Superior temporal gyrus (tissue), 1 donor: ENCODE results near the gene TTLL8.

ENCODE experiments used
- DNase-seq: peaks from one replicate; pipeline ENCODE4 v3.0.0-alpha.2; 2016; ENCODE audit errors: extremely low spot score

The TTLL8 gene

DNA sequence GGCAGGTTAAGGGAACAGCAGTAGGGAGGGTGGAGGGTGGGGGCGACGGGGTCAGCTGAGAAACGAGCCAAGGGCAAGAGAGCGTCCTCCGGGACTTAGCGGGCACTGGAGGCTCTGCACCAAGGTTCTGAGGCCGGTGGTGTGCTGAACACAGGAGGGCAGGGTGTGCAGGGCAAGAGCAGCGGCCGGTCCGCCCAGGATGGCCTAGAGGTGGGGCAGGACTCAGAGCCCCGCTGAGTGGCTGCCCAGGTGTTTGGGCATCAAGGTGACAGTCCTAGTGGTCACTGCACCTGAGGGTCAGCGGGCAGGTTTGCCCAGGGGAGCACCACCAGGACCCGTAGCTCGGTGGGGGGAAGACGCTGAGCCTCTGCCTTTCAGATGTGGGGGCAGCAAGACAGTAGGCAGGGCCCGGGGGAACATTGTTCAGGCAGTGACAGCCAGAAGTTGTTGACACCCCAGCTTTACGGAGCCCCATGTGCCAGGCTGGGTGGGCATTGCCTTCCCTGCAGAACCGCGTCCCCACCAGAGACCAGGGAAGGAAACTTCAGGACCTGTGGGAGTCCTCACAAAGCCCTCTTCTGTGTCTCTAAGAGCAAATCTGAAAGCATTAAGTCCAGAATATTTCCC is 4.5 kb upstream of the TTLL8 start:
- DNase-seq, result no peak

DNA sequence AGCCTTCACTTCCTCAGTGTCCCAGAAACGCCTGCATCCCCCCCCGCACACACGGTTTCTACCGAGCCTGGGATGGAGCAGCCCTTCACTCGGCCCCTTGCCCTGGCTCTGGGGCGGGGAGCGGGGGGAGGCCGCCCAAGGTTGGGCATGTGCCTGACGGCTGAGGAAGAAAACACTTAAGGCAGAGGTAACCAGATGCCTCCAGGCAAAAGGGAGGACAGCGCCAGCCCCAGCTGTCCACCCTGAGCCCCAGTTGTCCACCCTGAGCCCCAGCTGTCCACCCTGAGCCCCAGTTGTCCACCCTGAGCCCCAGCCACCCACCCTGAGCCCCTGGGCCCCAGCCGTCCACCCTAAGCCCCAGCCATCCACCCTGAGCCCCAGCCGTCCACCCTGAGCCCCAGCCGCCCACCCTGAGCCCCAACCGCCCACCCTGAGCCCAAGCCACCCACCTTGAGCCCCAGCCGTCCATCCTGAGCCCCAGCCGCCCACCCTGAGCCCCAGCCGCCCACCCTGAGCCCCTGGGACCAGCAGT is 3.8 kb upstream of the TTLL8 start:
- DNase-seq, result no peak

DNA sequence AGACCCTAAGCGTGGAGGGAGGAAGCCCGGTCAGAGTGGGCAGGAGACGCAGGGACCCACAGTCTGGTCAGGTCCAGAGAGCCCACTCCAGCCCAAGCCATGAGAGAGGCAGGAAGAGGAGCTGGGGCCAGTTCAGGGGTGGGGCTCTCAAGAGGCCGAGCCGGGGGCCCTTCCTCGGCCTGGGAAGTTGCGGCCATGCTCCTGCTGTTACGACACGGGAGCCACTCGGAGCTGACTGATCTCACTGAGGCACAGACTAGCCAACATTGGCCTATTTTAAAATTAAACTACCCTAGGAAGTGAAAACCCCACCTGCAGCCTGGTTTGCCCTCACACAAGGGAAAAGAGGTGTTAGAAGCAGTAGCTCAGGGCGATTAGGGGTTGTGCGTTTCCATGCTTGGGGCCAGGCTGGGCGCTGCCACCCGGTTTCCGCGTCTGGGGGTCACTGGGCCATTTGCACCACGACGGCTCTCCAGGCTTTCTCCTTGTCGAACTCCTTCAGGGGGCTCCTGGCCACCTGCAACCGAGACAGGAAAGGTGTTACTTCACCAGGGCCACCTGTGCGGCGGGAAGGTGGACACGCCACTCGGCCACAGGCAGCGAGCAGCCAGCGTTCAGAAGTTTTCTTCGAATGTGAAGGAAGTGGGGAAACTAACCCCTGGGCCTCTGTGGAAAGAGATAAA is 3.2 kb upstream of the TTLL8 start:
- no peak for DNase-seq

DNA sequence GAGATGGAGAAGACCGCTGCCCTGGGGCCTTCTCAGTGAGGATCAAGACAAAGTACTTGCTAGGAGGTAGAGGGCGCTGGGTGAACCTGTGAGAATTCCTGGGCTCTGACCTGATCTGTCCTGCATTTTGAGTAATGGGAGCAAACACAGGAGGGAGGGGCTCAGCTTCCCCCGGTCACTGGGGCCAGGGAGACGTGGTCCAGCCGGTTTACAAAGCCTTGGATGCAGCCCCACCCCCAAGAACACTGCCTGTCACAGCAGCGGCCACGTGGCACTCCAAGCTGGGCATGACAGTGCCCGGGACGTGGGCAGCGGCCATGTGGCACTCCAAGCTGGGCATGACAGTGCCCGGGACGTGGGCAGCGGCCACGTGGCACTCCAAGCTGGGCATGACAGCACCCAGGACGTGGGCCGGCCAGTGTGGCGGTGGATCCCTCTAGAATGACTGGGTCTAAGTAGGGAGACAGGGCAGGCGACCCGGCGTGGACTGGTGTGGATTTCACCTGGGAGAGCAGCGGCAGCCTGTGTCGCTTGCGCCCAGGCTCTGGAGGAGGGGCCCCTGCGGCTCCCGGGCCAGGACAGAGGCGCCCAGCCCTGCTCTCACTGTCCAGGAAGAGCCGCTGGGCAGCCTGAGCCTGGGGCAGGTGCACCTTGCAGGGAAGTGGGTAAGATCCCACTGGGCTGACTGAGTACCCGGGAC is 2.5 kb upstream of the TTLL8 start:
- DNase-seq, result no peak

DNA sequence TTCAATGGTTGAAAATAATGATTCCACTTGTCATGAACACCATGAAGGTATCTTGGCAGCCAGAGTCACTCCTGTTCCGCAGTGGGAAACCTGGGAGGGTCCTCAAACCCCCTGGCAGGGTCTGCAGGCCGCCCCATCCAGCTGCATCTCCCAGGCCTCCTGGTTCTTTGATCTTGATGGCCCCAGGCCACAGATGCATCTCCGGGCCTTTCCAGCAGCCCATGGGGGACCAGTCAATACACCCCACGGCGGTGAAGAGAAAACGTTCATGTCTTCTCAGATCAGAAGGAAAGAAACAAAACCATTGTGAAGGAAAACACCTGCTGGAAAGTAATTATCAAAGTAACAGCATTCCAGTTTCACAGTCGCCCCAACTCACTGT is 1.8 kb upstream of the TTLL8 start:
- no peak for DNase-seq

DNA sequence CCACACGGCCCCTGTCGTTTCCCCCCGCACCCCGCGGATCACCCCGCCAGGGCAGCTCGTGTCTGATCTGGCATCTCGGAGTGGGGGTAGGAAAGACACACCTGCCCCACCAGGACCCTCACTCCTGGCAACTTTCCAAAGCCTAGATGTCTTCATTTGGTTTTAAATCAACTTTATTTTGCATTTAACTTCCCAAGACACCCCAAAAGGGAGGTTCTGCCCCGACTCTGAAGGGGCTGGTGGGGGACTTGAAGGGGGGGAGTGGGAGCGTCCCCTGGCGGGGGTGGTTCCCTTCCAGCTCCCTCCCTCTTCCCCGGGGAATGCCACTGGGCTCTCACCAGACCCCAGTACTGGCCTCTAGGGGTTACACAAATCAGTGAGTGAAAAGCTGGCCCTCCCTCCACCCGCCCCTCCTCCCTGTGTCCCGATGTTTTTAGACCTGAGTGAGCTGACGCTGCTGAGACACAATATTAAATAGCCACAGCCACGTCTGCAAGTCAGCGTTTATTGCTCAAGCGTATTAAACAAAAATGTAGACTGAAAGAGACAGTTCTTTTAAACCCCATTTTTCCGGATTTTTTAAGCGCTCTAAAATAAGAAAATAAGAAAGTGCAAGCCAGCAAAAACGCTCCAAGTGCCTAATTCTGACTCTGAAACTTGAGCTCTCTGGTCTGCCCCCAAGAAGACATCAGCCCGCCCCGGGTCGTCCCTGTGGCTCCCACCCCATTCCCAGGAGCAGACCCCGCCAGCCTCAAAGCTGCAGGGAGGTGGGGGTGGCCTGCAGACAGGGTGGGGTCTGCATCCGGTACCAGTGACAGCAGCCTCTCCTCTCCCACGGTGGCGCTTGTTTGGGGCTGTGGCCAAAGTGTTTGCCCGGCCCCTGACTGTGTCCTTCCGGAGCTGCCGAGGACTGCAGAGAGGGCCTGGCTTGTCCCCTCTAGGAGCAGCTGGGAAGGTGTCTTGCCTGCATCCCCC is 1.1 kb upstream of the TTLL8 start:
- DNase-seq, result no peak

DNA sequence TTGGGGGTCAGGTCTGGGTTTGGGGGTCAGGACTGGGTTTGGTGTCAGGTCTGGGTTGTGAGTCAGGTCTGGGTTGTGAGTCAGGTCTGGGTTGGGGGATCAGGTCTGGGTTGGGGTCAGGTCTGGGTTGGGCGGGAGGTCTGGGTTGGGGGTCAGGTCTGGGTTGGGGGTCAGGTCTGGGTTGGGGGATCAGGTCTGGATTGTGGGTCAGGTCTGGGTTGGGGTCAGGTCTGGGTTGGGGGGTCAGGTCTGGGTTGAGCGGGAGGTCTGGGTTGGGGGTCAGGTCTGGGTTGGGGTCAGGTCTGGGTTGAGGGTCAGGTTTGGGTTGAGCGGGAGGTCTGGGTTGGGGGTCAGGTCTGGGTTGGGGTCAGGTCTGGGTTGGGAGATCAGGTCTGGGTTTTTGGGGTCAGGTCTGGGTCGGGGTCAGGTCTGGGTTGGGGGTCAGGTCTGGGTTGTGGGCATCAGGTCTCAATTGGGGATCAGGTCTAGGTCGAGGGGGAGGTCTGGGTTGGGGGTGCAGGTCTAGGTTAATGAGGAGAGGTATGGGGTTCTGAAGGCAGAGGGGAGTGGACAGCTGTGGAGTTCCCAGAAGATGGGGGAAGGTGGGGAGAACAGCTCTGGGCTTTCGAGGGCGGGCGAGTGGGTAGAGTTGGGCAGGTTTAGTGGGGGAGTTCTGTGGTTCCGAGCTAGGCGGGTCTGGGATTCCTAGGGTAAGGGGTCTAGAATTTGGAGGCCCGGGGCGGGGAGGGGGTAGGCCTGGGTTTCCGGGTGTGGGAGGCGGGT is 629 bp downstream of the TTLL8 start:
- DNase-seq, result no peak

DNA sequence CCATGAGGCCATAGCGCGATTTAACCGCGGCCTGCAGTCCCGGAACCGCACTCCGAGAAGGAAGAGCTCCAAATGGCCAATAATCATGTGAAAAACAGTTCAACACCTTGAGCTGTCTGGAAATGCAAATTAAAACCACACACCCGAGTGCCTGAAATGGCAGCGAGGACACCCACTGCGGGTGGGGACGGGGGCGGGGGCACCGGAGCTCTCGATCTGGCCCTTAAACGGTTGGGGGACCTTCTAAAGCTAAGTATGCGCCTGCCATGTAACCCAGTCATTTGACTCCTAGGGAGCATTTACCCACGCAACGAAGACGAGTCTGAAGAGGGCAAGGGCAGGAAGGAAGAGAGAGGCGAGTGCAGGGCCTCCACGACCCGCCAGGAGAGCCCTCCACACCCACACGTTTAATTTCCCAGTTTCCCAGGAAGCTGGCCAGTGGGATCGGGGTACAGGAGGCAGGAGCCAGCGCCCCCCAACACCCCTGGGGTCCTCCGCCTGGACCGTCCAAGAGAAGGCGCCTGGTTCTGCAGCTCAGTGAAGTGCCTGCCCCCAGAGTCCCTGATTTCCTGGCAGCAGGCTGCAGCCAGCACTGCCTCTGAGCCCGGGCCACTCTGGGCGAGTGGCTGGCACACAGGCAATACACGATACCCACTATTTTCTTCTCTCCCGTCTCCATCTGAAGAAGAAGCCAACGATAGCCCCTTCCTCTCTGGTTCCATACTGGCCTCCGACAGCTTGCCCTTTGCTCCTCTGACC is 1.7 kb downstream of the TTLL8 start:
- no peak for DNase-seq

DNA sequence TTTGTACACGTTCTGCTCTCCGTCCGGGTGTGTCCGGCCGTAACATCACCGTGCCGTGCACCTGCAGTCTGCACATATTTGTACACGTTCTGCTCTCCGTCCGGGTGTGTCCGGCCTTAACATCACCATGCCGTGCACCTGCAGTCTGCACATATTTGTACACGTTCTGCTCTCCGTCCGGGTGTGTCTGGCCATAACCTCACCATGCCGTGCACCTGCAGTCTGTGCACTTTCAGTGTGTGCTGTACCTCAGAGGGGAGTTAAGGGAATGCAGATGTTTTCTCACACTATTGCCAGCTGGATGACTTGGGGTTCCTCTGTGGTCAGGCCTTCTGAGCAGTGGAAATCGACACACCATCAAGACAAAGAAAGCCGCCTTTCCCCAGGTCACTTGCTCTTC is 4.2 kb downstream of the TTLL8 start:
- DNase-seq, result no peak

DNA sequence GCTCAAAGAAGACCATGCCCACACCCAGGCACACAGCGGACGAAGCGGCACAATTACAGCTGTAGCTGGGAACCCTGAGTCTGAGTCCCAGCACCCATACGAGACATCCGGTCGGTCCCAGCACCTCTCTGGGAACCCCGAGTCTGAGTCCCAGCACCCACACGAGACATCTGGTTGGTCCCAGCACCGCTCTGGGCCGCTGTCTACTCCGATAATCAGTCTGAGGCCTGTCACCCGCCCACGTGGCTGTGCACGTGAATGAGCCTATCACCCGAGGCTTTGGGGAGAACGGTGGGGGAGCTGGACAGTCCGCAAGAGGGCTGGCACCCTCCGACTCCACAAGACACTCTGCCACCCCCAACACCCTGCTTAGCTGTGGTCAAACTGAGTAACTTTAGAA is 6.2 kb downstream of the TTLL8 start:
- no peak for DNase-seq

DNA sequence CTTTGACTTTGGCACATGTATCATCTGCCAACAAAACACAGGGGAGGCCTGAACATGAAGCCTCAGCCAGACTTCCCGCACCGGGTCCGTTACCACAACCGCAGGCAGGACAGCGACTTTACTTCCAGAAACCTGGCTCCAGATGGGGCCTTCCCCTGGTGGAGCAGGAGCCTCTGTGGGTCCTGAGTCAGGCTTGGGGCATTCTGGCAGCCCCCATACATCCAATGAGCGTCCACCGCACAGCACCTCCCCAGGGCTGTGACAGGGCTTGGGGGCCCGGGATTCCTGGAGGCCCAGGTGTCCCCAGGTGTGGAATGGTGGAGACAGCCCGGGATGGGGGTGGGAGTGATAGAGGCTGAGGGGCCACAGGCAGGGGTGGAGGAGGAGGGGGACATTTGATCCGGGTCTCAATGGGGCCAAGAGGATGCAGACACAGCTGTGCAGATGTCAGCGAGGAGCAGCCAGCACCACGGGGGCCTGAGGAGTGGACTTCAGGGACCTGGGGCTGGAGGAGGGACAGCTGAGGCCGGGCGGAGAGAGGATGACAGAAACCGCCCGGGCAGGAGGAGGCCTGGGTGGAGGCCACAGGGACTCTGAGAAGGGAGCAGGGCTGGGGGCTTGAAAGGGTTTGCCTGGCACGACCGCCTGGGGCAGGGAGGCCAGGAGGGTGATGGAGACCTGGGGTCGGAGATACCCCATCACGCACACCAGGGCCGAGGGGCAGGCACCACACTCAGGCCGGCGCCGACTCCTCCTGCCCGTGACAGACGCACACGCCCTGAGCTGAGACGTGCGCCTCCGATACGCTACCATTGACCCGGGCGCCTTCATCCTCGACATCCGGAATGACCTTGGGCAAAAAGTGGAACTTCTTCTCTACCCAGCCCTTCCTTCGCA is 8.6 kb downstream of the TTLL8 start:
- no peak for DNase-seq

DNA sequence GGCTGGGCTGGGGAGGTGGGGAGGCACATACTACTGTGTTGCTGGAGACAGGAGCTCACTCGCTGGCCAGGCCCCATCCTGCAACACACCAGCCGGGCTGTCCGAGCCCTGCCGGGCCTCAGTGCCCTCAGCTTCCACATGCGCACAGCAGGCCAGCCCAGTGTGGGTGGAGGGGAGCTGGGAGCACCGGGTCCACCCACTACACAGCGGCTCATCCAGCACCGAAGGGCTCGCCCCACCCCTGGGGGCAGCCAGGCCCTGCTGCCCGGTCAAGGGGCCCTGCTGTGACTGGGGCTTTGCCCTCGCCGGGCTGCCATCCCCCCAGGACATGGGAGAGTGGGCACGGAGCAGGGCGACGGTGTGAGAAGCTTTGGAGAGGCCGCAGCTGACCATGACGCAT is 9.3 kb downstream of the TTLL8 start:
- DNase-seq, result no peak

DNA sequence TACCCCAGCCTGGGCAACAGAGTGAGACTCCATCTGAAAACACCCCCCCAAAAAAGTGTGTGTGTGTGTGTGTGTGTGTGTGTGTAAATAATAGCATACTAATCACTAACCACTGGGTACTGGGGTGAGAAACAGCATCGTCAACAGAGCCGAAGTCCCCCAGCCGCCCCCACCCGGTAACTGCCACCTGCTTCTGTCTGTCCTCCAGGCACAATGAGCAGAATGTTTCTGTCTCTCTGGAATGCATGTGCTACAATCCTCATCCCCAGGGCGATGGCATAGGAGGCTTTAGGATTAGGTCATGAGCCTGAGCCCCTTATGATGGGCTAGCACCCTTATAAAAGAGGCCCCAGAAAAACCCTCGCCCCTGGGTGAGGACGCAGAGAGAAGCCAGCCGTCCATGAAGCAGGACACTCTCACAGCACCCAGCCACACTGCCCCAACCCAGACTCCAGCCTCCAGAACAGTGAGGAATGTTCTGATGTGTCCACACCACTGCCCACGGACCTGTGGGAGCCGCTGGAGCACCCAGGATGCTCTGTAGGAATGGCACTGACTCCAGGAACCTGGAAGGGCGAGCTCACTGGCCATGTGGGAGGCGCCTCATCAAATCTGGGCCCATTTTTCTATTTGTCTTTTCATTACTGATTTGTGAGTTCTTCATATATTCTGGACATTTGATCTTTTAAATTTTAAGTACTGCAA is 9.9 kb downstream of the TTLL8 start:
- no peak for DNase-seq

DNA sequence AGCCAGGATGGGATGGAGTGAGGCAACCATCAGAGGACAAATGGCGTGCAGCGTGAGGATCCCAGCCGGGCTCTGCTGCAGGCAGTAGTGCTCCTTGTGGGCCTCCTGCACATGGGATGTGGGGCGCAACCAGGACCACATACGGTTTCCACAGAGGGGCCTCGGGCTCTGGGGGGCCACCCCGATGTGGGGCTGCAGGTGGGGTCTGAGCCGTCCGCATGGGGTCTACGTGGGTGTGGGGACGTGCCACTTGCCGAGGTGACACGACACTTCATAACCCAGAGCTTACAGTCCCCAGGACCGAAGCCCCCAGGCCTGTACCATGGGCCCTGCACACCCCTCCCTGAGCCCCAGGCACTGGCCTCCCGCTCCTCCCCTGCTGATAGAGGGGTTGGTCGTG is 10.8 kb downstream of the TTLL8 start:
- no peak for DNase-seq

DNA sequence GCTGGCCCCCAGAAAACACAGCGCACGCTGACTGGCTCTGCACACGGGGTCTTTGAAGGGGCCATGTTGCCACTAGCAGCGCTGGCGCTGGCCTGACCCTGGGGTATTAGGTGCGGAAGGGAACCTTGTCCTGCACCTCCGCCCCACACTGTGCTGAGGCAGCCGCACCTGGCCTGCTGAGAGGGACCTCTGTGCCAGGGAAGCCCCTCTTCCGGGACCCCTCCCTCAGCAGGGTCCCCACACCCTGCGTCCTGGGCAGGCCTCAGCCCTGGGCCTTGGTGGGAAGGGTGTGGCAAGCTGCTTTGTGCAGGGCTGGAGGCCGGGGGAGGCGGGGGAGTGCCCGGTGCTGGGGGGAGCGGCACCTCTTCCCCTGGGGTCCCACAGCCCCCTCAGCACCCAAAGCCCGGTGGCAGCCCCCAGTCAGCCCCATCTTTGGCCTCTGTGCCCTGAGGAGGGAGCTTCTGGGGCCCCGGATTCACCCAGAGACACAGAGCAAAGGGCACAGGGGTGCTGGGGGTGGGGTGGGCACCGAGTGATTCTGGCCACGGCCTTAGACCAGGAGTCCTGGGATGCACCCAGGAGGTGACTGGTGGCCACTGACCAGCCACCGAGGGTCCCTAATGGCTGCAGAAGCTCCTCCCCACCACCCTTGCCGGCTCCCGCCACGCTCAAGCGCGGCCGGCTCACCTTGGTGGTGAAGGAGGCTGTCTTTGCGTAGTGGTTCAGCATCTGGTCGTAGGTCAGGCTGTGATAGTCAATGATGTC is 11.4 kb downstream of the TTLL8 start:
- no peak for DNase-seq

DNA sequence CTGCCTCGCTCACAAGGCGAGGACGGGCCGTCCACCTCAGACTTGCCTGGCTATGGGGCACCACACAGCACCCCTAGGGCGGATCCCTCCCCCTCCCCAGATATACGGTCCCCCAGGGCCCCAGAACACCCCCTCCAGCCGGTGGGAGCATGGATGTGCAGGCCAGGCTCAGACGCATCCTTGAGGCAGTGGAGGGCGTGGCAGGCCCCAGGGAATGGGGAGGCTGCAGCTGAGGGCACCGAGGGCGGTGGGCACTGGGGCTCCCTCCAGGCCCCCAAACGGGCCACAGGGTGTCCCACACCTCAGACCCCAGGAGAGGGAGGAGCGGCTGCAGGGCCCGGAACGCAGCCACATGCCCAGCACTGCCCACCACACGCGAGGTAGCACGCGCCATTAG is 12.1 kb downstream of the TTLL8 start:
- no peak for DNase-seq

DNA sequence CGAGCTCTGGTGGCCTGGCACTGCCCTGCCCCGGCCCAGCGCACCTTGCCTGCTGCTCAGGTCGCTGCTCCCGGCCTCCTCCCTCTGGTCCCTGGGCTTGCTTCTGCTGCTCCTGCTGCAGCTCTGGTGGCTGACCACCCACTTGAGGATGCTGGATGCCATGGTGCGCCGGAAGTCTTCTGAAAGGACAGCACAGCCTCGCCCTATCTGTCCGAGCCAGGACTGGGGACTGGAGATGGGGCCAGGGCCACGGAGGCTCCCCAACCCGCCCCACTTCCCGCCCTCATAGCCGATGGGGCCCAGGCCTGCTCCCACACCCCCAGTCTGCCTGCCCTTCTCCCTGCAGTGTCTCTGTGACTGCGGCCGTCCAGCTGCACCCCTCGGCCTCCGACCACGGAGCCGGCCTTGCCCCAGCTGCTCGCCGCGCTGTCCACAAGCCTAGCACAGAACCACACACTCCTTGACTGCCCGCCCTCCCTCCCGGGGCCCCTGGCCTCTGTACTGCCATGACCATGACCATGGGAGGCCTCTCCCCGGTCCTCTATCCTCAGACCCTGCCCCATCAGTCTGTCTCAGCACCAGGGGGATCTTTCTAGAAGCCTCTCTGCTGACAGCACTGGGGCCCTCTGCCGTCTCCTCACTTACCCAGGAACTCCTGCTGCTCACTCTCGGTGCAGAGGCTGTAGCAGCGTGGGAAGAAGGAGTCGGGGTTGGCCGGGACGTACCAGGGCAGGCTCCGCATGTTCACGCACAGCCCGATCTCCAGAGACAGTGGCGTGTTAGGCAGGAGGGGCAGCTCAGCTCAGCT is 12.7 kb downstream of the TTLL8 start:
- DNase-seq, result no peak
